Lung microvascular endothelial cell (primary cell): Measurements from ENCODE around the gene GARIN5B. TPM values are rescaled to one million over a fixed set of nuclear protein-coding genes. Genes with fewer than 3 reads are reported as not detected.
"Not testable (repeated sequence)": the region's sequence is repeated elsewhere in the genome, so short reads cannot be mapped to it uniquely, and the experiment has no call there.

Experiments
- DNase-seq, 2 donors: peaks; one replicate each; pipeline versions ENCODE4 v3.0.0 to v3.0.0-alpha.2; 2010; ENCODE audit warnings: low read depth in 2 of 2
- total RNA-seq: library from RNA; depleted of rRNA; stranded (reverse); fragments of >200 nt; gene quantifications from 2 replicates; pipeline ENCODE4 v1.2.1, GENCODE V29; 2014

Gene GARIN5B
- total RNA-seq, 1 donor from 2014 or later = not detected

DNA sequence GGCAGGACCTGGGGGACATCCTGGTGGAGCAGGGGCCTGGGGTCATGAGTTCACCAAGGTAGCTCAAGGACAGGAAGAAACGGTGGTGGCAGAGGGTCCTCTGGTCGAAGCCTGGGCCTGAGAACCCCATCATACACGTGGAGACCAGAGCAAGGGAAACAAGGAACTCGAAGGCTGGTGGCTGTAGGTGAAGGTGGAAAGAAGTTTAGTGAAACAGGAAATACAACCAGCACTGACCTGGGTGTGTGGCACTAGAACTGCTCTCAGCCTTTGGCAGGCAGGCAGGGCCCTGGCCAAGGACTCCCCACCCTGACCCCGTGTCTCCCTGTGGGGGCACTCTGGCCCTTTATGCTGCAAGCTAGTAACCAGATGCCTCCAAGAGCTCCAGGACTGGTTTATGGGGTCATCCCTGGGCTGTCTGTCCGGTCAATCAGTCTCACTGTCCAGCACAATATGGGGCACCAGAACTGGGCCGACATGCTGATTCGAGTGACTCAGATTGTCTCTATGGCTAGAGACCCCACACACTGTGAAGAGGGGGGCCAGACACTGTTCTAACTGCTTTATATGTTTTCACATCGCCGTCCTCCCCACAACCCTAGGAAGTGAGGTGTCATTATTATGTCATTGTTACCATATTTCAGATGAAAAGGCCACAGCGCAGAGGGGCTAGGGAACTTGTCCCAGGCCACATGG lies 12.3 kb downstream of the GARIN5B start:
- no peak for DNase-seq

- DNase-seq = no peak
Measured at GRCh38 chr19:55348317-55349034, 14.6 kb downstream of the GARIN5B start.

DNA sequence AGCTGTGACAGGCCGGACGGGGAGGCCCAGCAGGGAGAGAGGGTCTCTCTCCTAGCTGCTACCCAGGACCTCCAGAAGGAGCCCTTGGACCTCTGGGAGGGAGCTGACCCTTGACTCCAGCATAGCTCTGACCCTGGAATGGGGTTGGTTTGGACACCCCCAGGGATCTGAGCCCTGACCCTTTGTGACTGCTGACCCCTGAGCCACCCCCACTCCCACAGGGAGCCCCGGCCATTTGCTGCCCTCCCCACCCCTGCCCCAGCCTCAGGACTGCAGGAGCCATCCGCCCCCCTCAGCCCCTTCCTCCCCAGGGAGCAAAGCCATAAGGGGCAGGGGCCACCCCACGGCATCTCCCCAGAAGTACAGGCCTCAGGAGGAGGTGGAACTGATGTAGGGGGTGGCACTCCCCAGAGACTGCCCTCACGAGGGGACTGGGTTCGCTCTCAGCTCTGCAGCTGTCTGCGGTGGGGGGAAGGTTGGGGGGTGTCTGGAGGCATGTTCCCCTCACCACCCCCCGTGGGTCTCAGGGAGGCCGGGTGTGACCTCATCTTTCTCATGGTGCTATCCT lies 15.5 kb downstream of the GARIN5B start:
- DNase-seq = no peak

GRCh38 chr19:55346725-55347441 lies 16.2 kb downstream of the GARIN5B start:
- no peak for DNase-seq

DNA sequence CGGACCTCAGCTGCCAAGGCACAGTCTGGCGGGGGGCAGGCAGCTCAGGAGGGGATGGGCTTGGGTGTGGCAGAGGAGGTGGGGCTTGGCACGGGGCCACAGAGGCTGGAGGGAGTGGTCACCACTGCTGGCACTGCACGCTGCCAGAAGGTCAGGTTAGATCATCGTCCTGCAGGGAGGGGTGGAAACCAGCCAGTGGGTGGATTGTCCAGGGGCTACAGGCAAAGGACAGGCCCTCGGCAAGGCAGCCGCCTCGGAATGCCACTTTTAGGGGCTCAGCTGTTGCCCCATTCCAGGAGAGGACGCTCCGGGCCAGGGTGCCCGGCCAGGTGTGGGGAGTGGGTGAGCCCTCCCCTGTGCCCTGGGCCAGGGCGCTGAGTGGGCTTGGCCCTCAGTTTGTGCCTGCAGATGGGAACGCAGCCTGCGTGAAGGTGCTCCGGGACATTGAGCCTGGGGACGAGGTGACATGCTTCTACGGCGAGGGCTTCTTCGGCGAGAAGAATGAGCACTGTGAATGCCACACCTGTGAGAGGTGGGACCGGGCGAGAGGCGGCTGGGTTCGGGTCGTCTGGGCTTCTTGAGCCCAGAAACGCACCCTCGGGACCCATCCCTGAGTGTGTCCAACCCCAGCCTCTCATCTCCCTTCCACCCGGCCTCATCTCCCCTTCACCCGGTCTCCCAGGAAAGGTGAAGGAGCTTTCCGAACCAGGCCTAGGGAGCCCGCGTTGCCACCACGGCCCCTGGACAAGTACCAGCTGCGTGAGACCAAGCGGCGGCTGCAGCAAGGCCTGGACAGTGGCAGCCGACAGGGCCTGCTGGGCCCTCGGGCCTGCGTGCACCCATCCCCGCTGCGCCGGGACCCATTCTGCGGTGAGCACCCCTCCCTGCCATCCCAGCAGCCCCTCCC lies 17.0 kb downstream of the GARIN5B start:
- peak in 1 of 2 donors; percentile 58 for DNase-seq

GRCh38 chr19:55345101-55345817 lies 17.8 kb downstream of the GARIN5B start:
- no peak for DNase-seq

- no peak for DNase-seq
Measured at GRCh38 chr19:55344444-55344843, 18.6 kb downstream of the GARIN5B start.

DNA sequence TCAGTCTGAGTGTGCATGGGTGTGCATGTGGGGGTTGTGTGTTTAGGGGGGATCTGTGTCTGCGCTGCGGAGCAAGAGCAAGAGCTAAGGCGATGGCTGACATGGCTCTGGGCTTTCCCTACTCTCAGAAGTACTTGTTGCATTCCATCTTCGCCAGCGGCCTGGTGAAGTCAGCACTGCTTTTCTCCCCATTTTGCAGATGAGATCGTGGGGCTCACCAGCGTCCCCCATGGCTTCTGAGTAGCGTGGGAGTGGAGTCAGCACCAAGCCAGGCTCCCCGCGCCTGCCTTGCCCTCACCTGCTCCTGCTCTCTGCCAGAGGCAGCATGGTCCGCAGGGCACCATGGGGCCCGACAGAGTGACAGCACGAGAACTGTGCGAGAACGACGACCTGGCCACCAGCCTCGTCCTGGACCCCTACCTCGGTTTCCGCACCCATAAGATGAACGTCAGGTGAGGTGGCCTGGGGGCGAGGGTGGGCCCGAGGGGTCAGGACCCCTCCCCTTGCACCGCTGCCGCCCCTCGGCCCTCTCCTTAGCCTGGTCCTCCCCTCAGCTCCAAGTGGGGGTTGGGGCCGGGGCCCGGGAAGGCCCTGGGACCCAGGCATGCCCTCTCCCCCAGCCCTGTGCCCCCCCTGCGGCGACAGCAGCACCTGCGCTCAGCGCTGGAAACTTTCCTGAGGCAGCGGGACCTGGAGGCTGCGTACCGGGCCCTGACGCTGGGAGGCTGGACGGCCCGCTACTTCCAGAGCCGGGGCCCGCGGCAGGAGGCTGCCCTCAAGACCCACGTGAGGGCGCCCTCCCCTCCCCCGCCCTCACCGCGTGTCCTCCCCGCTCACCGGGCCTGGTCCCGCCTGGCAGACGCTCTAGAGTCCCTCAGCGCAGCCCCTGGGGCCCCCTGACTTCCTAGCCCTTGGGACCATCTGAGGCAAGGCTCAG lies 21.2 kb downstream of the GARIN5B start:
- DNase-seq = no peak

DNA sequence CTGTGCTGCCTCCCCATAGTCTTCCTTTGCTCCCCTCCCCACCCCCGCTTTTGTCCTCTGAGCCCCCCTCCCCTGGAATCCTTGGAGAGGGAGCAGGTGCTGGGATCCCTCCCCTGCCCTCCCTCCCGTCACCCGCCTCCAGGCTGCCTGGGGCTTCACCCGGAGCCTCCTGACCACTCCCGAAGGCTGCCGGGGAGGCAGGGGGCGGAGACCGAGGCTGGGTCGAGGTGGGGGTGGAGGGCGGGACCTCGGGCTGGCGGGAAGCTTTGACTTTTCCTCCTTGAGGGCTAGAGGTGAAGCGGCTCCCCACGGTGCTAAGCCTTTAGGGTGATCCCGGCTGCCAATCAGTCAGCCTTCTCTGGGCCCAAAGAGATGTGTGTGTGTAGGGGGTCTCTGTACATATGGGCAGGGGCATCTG lies 21.9 kb downstream of the GARIN5B start:
- peak in 1 of 2 donors; percentile 36 for DNase-seq

- peak; percentile 19 for DNase-seq
Measured at GRCh38 chr19:55340784-55341147, 22.3 kb downstream of the GARIN5B start.

- no peak for DNase-seq
Measured at GRCh38 chr19:55339889-55340783, 22.9 kb downstream of the GARIN5B start.

GRCh38 chr19:55339105-55339888 lies 23.8 kb downstream of the GARIN5B start, which contains the start of gene KMT5C:
Gene KMT5C, plus strand, starts transcription at chr19:55339876. Its CDS starts 2,061 bp downstream, at chr19:55341937.
- peak; percentile 100 for DNase-seq

DNA sequence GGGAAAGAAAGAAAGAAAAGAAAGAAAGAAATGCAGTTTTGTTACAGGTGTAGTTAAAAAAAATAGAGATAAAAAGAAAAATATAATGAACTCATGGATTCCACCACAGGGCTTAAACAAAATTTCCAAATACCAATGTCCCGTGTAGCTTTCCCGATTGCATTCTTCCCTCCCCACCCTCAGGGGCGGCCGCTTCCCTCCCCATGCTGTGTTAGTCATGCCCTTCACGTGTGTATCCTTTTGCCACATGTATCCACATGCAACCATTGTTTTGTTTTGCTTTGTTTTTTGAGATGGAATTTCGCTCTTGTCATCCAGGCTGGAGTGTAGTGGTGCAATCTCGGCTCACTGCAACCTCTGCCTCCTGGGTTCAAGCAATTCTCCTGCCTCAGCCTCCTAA lies 27.0 kb downstream of the GARIN5B start:
- DNase-seq = peak in 1 of 2 donors; percentile 25

- no peak for DNase-seq
Measured at GRCh38 chr19:55333870-55334269, 29.2 kb downstream of the GARIN5B start.

DNA sequence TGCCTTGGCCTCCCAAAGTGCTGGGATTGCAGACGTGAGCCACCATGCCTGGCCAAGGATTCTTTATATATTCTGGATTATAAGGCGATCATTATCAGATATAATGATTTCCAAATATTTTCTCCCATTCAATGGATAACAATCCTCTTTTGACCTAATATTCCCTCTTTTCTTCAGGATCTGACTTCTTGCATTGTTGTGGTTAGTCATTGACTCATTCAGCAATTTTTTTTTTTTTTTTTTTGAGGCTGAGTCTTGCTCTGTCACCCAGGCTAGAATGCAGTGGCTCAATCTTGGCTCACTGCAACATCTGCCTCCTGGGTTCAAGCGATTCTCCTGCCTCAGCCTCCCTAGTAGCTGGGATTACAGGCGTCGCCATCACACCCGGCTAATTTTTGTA lies 33.3 kb downstream of the GARIN5B start:
- not testable (repeated sequence) for DNase-seq

DNA sequence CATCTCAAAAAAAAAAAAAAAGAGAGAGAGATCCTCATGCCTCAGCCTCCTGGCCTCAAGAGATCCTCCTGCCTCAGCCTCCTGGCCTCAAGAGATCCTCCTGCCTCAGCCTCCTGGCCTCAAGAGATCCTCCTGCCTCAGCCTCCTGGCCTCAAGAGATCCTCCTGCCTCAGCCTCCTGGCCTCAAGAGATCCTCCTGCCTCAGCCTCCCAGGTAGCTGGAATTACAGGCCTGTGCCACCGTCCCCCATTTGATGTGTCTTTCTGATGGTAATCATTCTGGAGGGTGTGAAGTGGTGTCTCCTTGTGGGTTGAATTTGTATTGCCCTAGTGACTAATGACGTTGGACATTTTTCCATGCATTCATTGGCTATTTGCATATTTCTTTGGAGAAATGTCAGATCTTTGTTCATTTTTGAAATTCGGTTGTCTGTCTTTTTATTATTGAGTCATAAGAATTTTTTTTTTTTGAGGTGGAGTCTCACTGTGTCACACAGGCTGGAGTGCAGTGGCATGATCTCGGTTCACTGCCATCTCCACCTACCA lies 34.2 kb downstream of the GARIN5B start:
- peak in 1 of 2 donors; percentile 35 for DNase-seq

GRCh38 chr19:55325172-55325571 lies 37.9 kb downstream of the GARIN5B start, which contains the start of gene TMEM150B:
Gene TMEM150B, minus strand, starts transcription at chr19:55325341. Its CDS starts 4,305 bp downstream, at chr19:55321036.
- no peak for DNase-seq
